Measurements from ENCODE around the gene SLIT3.

SLIT3 gene

GRCh38 chr5:169099801-169100734 is 200.9 kb downstream of the SLIT3 start:
- no peak for DNase-seq

GRCh38 chr5:169098331-169099121 is 202.4 kb downstream of the SLIT3 start:
- DNase-seq, result no peak

GRCh38 chr5:169097374-169098326 is 203.3 kb downstream of the SLIT3 start:
- no peak for DNase-seq

- no peak for DNase-seq
These were observed 205.0 kb downstream of the SLIT3 start for GRCh38 chr5:169095976-169096375.

- DNase-seq, result no peak
These were observed 205.5 kb downstream of the SLIT3 start for GRCh38 chr5:169095410-169095960.

- no peak for DNase-seq
These were observed 206.1 kb downstream of the SLIT3 start for GRCh38 chr5:169094586-169095409.

GRCh38 chr5:169091396-169091980 is 209.5 kb downstream of the SLIT3 start:
- no peak for DNase-seq

- DNase-seq, result no peak
These were observed 211.6 kb downstream of the SLIT3 start for GRCh38 chr5:169089343-169089742.

GRCh38 chr5:169088028-169088725 is 212.8 kb downstream of the SLIT3 start:
- DNase-seq, result no peak

- no peak for DNase-seq
These were observed 215.3 kb downstream of the SLIT3 start for GRCh38 chr5:169085636-169086035.

- no peak for DNase-seq
These were observed 215.7 kb downstream of the SLIT3 start for GRCh38 chr5:169085212-169085611.

GRCh38 chr5:169084775-169085174 is 216.2 kb downstream of the SLIT3 start:
- no peak for DNase-seq

- no peak for DNase-seq
These were observed 217.4 kb downstream of the SLIT3 start for GRCh38 chr5:169083394-169084018.

- DNase-seq, result no peak
These were observed 219.8 kb downstream of the SLIT3 start for GRCh38 chr5:169081000-169081724.

- DNase-seq, result no peak
These were observed 220.5 kb downstream of the SLIT3 start for GRCh38 chr5:169080448-169080911.

- no peak for DNase-seq
These were observed 221.2 kb downstream of the SLIT3 start for GRCh38 chr5:169079697-169080096.

GRCh38 chr5:169074839-169075238 is 226.1 kb downstream of the SLIT3 start:
- no peak for DNase-seq

- DNase-seq, result no peak
These were observed 228.7 kb downstream of the SLIT3 start for GRCh38 chr5:169072233-169072632.

- no peak for DNase-seq
These were observed 230.5 kb downstream of the SLIT3 start for GRCh38 chr5:169070413-169070812.

Data from CD4-positive, alpha-beta T cell treated with Interleukin-1 beta for 1 hour (primary cell).